Activated CD8-positive, alpha-beta memory T cell treated with anti-CD3 and anti-CD28 coated beads, Interleukin-2, amount 10 ng/mL, durations not matched to agents 7 days and 5 days (primary cell): ENCODE results near the gene CCDC88A. TPM values are rescaled to one million over a fixed set of nuclear protein-coding genes. Genes with fewer than 3 reads are reported as not detected.
"Not testable (repeated sequence)": the region's sequence is repeated elsewhere in the genome, so short reads cannot be mapped to it uniquely, and the experiment has no call there.

Source experiments
- ATAC-seq: fragments of 150-1000 bp; cut with Tn5 transposase; one replicate; pipeline ENCODE4 v1.10.0; 2021; ENCODE audit warnings: moderate library complexity
- CTCF ChIA-PET: fragments of 350-600 bp; sonication (Branson Sonifier 250); formaldehyde crosslinking; loops from one replicate; lab custom pipeline; 2021; ENCODE audit warnings: antibody characterized with exemption; lab: Charles Lee
- DNase-seq: peaks from one replicate; pipeline ENCODE4 v3.0.0-alpha.2; 2020
- H3K27ac Mint-ChIP-seq: one replicate; pipeline ENCODE4 v1.8.0; 2021; ENCODE audit warnings: mild to moderate bottlenecking, mixed read lengths
- H3K27me3 Mint-ChIP-seq: one replicate; pipeline ENCODE4 v1.8.0; 2021; ENCODE audit warnings: mixed read lengths
- H3K36me3 Mint-ChIP-seq: one replicate; pipeline ENCODE4 v1.8.0; 2021; ENCODE audit warnings: mild to moderate bottlenecking, mixed read lengths
- H3K4me1 Mint-ChIP-seq: one replicate; pipeline ENCODE4 v1.8.0; 2021; ENCODE audit warnings: mixed read lengths
- H3K4me3 Mint-ChIP-seq: one replicate; pipeline ENCODE4 v1.8.0; 2021; ENCODE audit warnings: mild to moderate bottlenecking, moderate library complexity, mixed read lengths
- H3K9me3 Mint-ChIP-seq: one replicate; pipeline ENCODE4 v1.8.0; 2022; ENCODE audit warnings: low read depth, mixed read lengths
- total RNA-seq, 2 experiments: library from RNA; stranded (reverse); gene quantifications; one replicate each; pipeline ENCODE4 v1.2.3, GENCODE V29; 2021

Gene CCDC88A
- total RNA-seq, 2 experiments from 2014 or later: 10.9 to 15.9 TPM

DNA sequence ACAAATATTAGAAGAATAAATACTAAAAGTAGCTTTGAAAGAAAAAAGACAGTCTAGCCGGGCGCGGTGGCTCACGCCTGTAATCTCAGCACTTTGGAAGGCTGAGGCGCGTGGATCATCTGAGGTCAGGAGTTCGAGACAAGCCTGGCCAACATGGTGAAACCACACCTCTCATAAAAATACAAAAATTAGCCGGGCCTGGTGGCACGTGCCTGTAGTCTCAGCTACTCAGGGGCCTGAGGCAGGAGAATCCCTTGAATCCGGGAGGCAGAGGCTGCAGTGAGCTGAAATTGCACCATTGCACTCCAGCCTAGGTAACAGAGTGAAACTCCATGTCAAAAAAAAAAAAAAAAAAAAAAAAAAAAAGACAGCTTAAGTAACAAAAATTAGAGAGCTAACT is 34.1 kb downstream of the CCDC88A start:
- DNase-seq, H3K4me1 Mint-ChIP-seq: not testable (repeated sequence)

DNA sequence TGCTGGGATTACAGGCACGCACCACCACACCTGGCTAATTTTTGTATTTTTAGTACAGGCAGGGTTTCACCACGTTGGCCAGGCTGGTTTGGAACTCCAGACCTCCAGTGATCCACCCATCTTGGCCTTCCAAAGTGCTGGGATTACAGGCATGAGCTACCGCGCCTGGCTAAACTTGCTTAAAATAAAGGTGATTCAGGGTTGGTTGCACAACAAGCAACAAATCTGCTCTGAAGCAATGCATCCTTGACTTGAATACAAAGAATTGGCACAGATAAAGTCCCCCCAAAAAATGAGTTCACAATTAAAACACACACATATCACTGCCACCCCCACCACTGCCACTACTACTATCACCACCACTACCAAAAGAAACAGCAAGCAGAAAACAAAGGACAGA is 34.9 kb downstream of the CCDC88A start:
- no peaks in the 10 kb centered on the region for H3K9me3 Mint-ChIP-seq
- no peak overlapping the region for H3K27ac Mint-ChIP-seq
- DNase-seq (no peak), ATAC-seq (no peak)
- no peaks in the 10 kb centered on the region for H3K36me3 Mint-ChIP-seq
- H3K4me3 Mint-ChIP-seq: no peak overlapping the region
- H3K4me1 Mint-ChIP-seq: no peaks in the 10 kb centered on the region
- no peaks in the 10 kb centered on the region for H3K27me3 Mint-ChIP-seq
- CTCF ChIA-PET: no interaction called here

More for the DNA sequence above, 34.1 kb downstream of the CCDC88A start:
- not testable (repeated sequence) for H3K36me3 Mint-ChIP-seq, H3K4me3 Mint-ChIP-seq, H3K27me3 Mint-ChIP-seq, H3K9me3 Mint-ChIP-seq, ATAC-seq, H3K27ac Mint-ChIP-seq
- CTCF ChIA-PET: interaction anchor here (0.7 kb wide), 1 partner anchor 9 kb away, joined by 3 read pairs; no protein-coding TSS in a partner anchor

DNA sequence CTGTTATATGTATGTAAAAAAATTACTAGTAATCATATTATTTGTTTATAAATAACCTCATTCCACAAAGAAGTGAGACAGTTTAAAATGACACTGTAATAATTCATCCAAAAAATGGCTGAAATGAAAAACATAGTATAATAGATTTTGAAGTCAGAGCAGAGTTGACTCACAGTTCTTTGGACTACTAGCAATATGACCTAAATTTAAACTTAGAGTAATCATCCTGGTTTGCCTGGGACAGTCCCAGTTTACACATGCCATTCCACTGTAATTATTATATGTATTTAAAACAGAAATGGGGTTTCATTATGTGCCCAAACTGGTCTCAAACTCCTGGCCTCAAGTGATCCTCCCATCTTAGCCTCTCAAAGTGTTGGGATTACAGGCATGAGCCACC is 48.3 kb downstream of the CCDC88A start:
- DNase-seq: no peak
- H3K27me3 Mint-ChIP-seq: no peaks in the 10 kb centered on the region
- no peak overlapping the region for H3K4me3 Mint-ChIP-seq
- H3K36me3 Mint-ChIP-seq: no peaks in the 10 kb centered on the region
- CTCF ChIA-PET: no interaction called here
- H3K9me3 Mint-ChIP-seq: no peaks in the 10 kb centered on the region
- no peak overlapping the region for H3K27ac Mint-ChIP-seq
- ATAC-seq: no peak
- H3K4me1 Mint-ChIP-seq: no peaks in the 10 kb centered on the region

DNA sequence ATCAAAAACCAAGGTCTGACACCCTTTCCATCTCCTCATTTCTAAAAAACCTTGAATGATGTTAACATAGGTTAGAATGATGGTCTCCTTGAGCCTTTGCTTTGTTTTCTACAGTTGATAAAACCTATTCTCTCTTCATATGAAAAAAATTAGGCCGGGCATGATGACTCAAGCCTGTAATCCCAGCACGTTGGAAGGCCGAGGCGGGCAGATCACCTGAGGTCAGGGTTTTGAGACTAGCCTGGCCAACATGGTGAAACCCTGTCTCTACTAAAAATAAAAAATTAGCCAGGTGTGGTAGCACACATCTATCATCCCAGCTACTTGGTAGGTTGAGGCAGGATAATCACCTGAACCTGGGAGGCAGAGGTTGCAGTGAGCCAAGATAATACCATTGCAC is 49.4 kb downstream of the CCDC88A start:
- CTCF ChIA-PET: no interaction called here
- no peaks in the 10 kb centered on the region for H3K9me3 Mint-ChIP-seq

DNA sequence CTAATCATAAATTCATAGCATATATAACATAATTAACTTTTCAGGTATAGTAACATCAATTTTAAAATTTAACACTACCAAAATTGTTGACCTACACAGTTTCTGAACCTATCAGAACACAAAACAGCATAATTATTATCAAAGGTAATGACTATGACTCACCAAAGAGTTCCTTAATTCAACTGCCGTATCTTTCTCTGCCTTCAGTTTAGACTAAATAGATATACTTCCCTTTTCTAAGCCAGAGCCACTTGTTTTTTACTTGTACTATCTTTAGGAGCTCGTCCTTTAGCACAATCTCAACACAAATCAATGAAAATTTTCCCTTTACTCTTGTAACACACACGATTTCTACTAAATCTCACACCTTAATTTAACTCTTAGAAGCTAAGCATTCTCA is 54.4 kb downstream of the CCDC88A start:
- H3K27me3 Mint-ChIP-seq: no peaks in the 10 kb centered on the region
- H3K9me3 Mint-ChIP-seq: no peaks in the 10 kb centered on the region
- CTCF ChIA-PET: no interaction called here
- H3K4me3 Mint-ChIP-seq: no peak overlapping the region
- no peaks in the 10 kb centered on the region for H3K4me1 Mint-ChIP-seq
- H3K27ac Mint-ChIP-seq: no peak overlapping the region
- H3K36me3 Mint-ChIP-seq: no peaks in the 10 kb centered on the region
- no peak for ATAC-seq
- DNase-seq: no peak

More for the DNA sequence above, 49.4 kb downstream of the CCDC88A start:
- H3K27ac Mint-ChIP-seq: no peak overlapping the region
- no peaks in the 10 kb centered on the region for H3K36me3 Mint-ChIP-seq
- ATAC-seq (no peak), DNase-seq (no peak)
- no peaks in the 10 kb centered on the region for H3K27me3 Mint-ChIP-seq
- no peak overlapping the region for H3K4me3 Mint-ChIP-seq
- H3K4me1 Mint-ChIP-seq: no peaks in the 10 kb centered on the region

DNA sequence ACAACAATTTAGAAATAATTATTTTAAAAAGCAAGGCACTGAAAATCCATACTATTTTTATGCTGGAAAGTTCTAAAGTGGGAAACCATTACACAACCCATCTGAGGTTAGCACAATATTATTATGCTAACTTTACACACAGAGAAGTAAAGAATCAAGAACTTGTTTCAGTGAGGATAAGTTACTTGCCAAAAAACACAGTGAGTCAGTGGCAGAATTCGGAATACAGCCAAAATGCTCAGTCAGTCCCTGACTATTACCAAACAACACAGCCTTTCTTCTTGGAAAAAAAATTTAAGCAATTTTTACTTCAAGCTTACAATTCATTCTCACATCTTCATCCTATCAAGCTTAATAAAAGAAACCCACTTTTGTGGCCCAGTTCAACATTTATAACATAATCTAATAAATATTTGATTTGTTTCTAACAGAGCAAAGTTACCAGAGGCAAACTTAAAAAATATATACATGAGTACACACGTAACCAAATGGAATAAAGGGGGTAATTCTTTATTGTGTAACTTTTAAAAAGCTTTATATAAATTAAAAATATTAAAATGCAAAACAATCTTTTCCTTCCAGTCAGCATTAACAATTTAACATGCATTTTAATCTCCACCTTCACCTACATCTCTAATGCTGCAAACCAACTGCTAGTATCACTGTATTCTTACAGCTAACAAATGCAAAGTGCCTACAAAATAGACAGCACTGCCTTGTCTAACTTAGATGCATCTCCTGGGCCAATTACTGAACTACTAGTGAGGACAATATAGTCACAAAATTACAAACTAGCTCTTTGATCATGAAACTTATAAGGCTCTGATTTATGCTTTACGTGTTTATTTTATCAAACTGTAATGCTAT is 55.2 kb downstream of the CCDC88A start:
- no peaks in the 10 kb centered on the region for H3K27me3 Mint-ChIP-seq
- no peak overlapping the region for H3K27ac Mint-ChIP-seq
- CTCF ChIA-PET: no interaction called here
- H3K9me3 Mint-ChIP-seq: no peaks in the 10 kb centered on the region
- DNase-seq (no peak), ATAC-seq (no peak)
- no peak overlapping the region for H3K4me3 Mint-ChIP-seq
- H3K36me3 Mint-ChIP-seq: no peaks in the 10 kb centered on the region
- no peaks in the 10 kb centered on the region for H3K4me1 Mint-ChIP-seq

DNA sequence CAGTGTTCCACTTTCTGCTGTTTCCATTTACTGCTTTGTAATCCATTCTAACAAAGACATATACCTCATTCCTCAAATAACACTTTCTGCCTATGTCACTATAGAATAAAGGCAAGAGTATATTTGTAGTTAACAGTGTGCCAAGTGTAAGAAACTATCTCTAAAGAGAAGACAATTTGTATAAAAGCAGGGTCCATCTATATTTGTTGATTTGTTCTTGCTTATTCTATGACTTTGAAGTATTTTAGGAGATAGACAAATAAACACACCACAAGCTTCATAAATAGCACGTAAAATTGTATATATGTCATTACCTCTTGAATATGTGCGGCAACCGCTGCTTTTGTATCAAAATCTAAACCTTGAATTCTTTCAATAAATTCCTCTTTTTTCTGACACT is 56.0 kb downstream of the CCDC88A start:
- ATAC-seq (no peak), DNase-seq (no peak)
- no peaks in the 10 kb centered on the region for H3K27me3 Mint-ChIP-seq
- no peaks in the 10 kb centered on the region for H3K4me1 Mint-ChIP-seq
- no peaks in the 10 kb centered on the region for H3K9me3 Mint-ChIP-seq
- no peak overlapping the region for H3K27ac Mint-ChIP-seq
- H3K4me3 Mint-ChIP-seq: no peak overlapping the region
- CTCF ChIA-PET: no interaction called here
- H3K36me3 Mint-ChIP-seq: no peaks in the 10 kb centered on the region

DNA sequence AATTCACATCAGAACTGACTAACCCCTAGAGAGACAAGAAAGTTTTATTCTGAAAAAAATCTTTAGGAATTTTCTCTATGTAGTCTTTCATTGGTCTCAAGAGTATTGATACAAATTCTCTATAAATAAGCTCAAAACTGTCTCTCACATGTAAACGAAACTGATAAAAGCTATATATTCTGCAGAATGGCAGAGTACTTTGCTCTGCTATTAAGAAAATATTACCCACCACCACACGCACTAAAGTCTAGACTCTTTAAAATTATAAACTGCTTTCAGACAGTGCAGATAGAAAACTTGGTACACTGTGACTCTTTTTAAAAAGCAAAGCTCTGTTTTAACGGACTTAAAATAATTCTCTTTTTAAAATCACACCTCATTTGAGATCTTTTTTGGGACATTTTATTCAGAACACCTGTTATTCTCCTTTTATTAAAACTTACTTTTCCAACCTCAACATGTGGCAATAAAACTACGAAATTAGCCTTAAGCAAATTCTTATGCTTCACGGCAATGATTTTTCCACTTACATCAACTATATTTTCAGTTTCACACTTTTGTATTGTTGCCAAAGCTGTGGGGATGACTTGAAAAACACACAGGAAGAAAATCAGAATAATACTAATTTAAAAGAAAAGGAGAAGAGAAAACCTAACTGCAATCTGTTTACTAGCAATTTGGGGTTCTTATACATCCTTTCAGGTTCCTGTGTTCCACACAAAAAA is 58.0 kb downstream of the CCDC88A start:
- ATAC-seq: no peak
- no peak overlapping the region for H3K4me3 Mint-ChIP-seq
- no peaks in the 10 kb centered on the region for H3K27me3 Mint-ChIP-seq
- H3K9me3 Mint-ChIP-seq: no peaks in the 10 kb centered on the region
- H3K4me1 Mint-ChIP-seq: no peaks in the 10 kb centered on the region
- no peak overlapping the region for H3K27ac Mint-ChIP-seq
- H3K36me3 Mint-ChIP-seq: no peaks in the 10 kb centered on the region
- no peak for DNase-seq
- CTCF ChIA-PET: no interaction called here

DNA sequence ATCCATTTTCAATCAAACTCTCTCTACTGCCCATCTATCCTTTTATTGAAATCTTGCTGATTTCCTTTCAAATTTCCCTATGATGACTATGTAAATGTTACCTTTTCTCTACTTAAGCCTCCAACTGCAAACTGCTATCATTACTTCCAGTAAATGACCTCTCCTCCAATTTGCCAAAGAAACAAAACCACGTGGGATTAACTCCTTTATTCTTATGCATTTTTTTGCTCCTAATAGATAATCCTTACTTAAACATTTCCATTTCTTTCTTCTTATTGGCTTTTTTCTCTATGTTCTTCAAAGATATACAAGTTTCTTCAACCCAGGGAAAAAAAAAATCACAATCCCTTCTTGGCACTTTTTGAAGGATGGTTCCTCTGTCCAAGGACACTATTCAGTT is 61.2 kb downstream of the CCDC88A start:
- ATAC-seq: no peak
- CTCF ChIA-PET: no interaction called here
- Mint-ChIP-seq H3K36me3 (no peaks in the 10 kb centered on the region), H3K27me3 (no peaks in the 10 kb centered on the region), H3K9me3 (no peaks in the 10 kb centered on the region), H3K4me3 (no peak overlapping the region), H3K27ac (no peak overlapping the region), H3K4me1 (no peaks in the 10 kb centered on the region)
- DNase-seq: no peak

DNA sequence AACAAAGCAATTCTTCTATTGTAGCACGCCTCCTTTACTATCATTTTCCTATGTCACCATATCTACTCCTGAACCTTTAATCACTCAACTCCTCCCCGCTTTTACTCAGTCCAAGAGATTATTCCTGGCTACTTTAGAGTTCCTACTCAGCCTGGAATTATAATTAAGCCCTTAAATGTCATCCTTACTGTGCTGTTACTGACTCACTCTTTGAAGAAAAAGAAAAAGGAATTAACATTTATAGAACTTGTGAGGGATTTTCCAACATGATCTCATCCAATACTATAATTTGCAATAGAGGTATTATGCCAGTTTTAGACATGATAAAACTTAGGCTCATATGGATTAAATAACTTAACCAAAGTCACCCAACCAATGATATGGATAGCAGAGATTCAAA is 61.7 kb downstream of the CCDC88A start:
- no peaks in the 10 kb centered on the region for H3K27me3 Mint-ChIP-seq
- H3K9me3 Mint-ChIP-seq: no peaks in the 10 kb centered on the region
- ATAC-seq (no peak), DNase-seq (no peak)
- CTCF ChIA-PET: no interaction called here
- H3K4me3 Mint-ChIP-seq: no peak overlapping the region
- no peak overlapping the region for H3K27ac Mint-ChIP-seq
- no peaks in the 10 kb centered on the region for H3K4me1 Mint-ChIP-seq
- H3K36me3 Mint-ChIP-seq: no peaks in the 10 kb centered on the region

DNA sequence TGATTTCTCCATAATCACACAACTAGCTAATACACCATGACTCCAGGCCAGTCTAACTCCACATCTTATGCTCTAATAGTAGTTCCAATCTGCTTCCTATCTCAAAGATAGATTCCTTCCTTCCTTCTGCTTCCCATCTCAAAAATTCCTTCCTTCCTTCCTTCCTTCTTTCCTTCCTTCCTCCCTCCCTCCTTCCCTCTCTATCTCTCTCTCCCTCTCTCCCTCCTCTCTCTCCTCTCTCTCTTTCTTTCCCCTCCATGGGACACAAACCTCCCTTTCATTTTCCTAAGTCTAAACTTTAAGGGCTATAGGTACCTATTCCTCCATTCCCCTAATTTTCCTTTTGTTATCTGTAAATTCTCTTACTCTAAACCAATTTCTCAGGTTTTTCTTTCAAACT is 62.5 kb downstream of the CCDC88A start:
- DNase-seq: no peak
- ATAC-seq: no peak
- no peak overlapping the region for H3K4me3 Mint-ChIP-seq
- no peaks in the 10 kb centered on the region for H3K27me3 Mint-ChIP-seq
- CTCF ChIA-PET: no interaction called here
- no peak overlapping the region for H3K27ac Mint-ChIP-seq
- no peaks in the 10 kb centered on the region for H3K4me1 Mint-ChIP-seq
- no peaks in the 10 kb centered on the region for H3K36me3 Mint-ChIP-seq
- H3K9me3 Mint-ChIP-seq: no peaks in the 10 kb centered on the region

DNA sequence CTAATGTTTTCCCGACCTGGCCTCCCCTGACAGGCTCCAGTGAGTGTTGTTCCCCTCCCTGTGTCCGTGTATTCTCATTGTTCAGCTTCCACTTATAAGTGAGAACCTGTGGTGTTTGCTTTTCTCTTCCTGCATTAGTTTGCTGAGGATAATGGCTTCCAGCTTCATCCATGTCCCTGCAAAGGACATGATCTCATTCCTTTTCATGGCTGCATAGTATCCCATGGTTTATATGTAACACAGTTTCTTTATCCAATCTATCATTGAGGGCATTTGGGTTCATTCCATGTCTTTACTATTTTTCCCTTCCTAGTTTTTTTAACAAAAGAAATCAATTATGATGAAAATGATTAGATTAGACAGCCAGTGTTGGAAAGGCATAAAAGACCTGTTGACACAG is 63.5 kb downstream of the CCDC88A start:
- H3K27me3 Mint-ChIP-seq, H3K4me1 Mint-ChIP-seq, DNase-seq, H3K36me3 Mint-ChIP-seq, CTCF ChIA-PET, H3K9me3 Mint-ChIP-seq, ATAC-seq, H3K4me3 Mint-ChIP-seq, H3K27ac Mint-ChIP-seq: not testable (repeated sequence)

DNA sequence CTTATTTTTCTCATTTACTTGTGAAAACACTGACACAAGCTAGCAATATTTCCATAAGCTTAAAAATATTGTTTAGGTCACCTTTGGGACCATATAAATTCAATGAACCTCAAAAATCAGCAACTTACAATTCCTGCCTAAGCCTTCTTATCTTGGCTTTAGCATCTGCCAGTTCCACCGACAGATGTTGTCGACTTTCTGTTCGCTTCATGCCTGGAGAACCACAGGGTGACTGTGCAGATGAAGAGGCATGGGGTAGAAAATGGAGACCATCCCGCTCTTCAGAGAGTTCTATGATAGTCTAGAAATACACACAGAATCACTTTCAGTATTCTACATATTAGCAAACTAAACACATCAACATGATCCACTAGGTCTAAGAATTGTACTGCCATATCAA is 64.2 kb downstream of the CCDC88A start:
- DNase-seq (no peak), ATAC-seq (no peak)
- H3K27ac Mint-ChIP-seq: no peak overlapping the region
- H3K36me3 Mint-ChIP-seq: peaks cover 3% of the 10 kb centered on the region
- CTCF ChIA-PET: no interaction called here
- no peak overlapping the region for H3K4me3 Mint-ChIP-seq
- no peaks in the 10 kb centered on the region for H3K9me3 Mint-ChIP-seq
- H3K27me3 Mint-ChIP-seq: no peaks in the 10 kb centered on the region
- no peaks in the 10 kb centered on the region for H3K4me1 Mint-ChIP-seq

DNA sequence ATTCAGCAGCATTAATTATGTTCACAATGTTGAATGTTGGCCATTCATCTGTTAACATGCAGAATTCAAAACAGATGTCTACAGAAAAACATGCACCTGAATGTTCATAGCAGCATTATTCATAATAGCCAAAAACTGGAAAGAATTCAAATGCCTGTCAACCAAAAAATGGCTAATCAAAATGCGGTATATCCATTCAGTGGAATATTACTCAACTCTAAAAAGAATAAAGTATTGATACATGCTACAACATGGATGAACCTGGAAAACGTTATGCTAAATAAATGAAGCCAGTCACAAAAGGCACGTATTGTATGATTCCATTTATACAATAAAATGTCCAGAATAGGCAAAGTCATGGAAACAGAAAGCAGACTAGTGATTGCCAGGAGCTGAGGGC is 68.0 kb downstream of the CCDC88A start:
- no peak for ATAC-seq

More for the DNA sequence above, 68.0 kb downstream of the CCDC88A start:
- Mint-ChIP-seq H3K9me3 (no peaks in the 10 kb centered on the region), H3K4me3 (no peak overlapping the region), H3K27ac (no peak overlapping the region), H3K36me3 (peaks cover 3% of the 10 kb centered on the region), H3K4me1 (no peaks in the 10 kb centered on the region), H3K27me3 (no peaks in the 10 kb centered on the region)
- DNase-seq: no peak
- CTCF ChIA-PET: no interaction called here
